ENCODE results near the gene PLA2G4A.

DNA sequence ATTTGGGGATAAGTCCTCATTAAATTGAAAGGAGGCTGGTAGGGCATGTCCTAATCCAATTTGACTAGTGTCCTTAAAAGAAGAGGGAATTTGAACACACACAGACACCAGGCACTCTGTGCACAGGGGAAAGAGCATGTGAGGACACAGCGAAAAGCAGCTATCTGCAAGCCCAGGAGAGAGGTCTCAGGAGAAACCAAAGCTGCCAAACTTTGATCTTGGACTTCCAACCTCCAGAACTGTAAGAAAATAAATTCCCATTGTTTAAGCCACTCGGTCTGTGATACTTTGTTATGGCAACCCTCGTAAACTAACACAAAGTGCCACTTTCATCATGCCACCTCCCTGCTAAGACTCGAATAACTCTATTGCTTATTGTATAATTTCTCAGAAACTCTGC is 13.8 kb downstream of the PLA2G4A start:
- TF ChIP-seq, protein P1, sequence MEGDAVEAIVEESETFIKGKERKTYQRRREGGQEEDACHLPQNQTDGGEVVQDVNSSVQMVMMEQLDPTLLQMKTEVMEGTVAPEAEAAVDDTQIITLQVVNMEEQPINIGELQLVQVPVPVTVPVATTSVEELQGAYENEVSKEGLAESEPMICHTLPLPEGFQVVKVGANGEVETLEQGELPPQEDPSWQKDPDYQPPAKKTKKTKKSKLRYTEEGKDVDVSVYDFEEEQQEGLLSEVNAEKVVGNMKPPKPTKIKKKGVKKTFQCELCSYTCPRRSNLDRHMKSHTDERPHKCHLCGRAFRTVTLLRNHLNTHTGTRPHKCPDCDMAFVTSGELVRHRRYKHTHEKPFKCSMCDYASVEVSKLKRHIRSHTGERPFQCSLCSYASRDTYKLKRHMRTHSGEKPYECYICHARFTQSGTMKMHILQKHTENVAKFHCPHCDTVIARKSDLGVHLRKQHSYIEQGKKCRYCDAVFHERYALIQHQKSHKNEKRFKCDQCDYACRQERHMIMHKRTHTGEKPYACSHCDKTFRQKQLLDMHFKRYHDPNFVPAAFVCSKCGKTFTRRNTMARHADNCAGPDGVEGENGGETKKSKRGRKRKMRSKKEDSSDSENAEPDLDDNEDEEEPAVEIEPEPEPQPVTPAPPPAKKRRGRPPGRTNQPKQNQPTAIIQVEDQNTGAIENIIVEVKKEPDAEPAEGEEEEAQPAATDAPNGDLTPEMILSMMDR (conservative IDR thresholded peaks at IDR 0.05 in 1 of 2, IDR thresholded peaks at IDR 0.05 in 1 of 2; ENCODE audit: extremely low read depth in 1 of 2, insufficient read depth in 1 of 2, low read depth in 1 of 2, low read length in 2 of 2): no peak
- no peak for TF ChIP-seq EZH2 (IDR thresholded peaks at IDR 0.05; ENCODE audit: borderline replicate concordance, low read length)

Measured in mammary epithelial cell (primary cell).